RPMI7951 (cell line): ENCODE measurements around the gene PTGES2. TPM values are rescaled to one million over a fixed set of nuclear protein-coding genes. Genes with fewer than 3 reads are reported as not detected.

Experiments used
- DNase-seq: peaks from one replicate; pipeline ENCODE4 v3.0.0-alpha.2; 2012; ENCODE audit warnings: low read depth
- total RNA-seq: library from RNA; depleted of rRNA; stranded (reverse); fragments of >200 nt; shearing (Covaris generic); gene quantifications from 2 replicates; pipeline ENCODE4 v1.2.3, GENCODE V29; 2014

Gene PTGES2
- total RNA-seq, 1 experiment from 2014 or later: 28.5 TPM

DNA sequence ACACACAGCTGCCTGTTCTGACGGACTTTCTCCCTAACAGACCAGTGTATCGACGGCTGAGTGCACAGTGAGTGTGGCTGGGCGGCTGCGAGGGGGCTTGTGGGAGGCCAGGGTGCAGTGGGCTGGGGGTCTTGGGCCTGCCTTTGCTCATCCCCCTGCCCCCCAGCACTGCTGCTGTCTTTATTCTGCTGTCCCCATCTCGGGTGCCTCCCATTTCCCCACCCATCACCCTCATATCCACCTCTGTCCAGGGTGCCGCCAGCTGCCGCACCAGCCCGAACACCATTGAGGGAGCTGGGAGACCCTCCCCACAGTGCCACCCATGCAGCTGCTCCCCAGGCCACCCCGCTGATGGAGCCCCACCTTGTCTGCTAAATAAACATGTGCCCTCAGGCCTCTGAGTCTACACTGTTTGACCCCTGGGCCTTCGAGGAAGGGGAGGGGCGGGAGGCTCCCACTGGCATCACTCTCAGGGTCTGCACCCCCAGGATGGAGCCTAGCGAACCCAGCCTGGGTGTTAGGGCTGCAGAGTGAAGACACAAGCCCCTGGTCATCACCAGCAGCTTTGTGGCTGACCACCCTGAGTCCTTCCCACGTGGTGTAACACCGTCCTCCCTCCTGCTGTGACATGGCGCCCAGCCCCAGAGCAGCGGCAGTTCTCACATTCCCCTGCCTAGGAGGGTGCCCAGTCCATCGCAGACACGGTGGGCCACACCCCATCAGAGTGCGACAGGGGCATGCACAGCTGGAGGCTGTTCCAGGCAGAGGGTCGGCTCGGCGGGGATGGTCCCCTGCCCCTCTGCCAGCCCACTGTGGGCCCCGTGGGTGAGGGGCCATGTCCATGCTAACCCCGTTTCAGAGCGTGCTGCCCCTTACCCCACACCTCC is 25.8 kb upstream of the PTGES2 start:
- DNase-seq: no peak

DNA sequence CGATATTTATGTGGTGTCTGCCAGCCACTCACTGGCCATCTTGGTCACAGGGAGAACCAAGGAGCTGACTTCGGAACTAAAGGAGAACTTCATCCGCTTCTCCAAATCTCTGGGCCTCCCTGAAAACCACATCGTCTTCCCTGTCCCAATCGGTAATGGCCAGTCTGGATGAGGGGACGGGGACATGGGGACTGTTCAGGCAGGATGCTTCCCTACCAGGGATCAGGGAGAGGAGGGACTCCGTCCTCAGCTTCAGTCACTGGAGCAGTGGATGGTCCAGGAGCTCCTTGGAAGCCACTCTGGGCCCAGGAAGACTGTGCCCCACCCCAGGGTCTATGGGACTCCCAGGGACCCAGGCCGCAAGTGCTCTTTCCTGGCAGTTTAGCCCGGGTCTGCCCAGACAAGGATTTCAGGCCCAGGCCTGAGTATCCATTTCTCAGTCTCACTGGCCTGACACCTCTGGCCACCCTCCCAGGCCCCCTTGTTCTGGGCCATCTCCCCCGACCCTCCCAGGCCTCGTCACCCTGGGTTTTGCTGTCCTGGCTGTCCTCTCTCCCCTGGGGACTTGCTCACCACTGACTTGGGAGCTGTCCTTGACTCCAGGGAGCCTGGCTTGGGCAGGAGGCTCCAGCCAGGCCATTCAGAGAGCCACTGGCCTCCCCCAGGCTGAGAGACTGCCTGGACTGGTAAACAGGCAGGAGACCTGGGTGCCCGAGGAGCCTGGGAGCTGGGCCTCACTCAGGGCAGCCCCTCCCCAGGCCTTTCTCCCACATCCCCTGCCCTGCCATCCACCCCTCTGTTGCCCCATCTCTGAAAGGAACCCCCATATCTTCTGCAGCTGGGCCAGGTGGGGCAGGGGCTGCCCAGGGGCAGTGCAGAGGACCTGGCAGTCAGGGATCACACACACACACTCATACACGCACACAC is 24.9 kb upstream of the PTGES2 start:
- DNase-seq: no peak

- no peak for DNase-seq
These were observed 24.0 kb upstream of the PTGES2 start for GRCh38 chr9:128151309-128152132.

DNA sequence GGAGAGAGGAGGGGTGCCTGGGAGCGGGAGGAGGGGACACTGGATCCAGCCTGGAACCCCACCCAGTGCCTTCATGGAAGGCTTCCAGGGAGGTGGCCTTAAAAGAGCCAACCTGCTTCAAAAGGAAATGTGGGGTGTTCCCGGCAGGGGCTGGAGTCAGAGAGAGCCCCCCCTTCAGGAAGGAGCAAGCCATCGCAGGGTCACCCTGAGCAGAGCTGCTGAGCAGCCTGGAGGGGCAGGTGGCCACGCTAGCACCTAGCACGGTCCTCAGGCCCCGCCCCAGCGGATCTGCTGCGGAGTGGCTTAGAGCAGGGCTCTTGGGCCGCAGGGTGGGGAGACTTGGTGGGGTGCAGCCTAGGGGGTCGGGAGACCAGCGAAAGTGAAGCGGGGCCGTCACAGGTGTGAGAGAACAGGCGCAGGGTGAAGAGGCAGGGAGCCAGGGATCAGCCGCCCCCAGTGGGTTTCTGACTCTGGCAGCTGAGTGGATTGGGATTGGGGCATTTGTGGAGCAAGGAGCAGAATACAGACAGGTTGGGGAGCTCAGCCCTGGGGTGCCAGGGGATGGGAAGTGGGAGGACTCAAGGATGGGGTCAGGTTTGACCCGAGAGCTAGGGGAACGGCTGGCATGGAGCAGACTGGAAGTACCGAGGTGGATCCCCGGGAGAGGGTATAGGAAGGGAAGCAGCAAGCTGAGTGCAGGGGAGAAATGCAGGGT is 23.2 kb upstream of the PTGES2 start:
- no peak for DNase-seq

DNA sequence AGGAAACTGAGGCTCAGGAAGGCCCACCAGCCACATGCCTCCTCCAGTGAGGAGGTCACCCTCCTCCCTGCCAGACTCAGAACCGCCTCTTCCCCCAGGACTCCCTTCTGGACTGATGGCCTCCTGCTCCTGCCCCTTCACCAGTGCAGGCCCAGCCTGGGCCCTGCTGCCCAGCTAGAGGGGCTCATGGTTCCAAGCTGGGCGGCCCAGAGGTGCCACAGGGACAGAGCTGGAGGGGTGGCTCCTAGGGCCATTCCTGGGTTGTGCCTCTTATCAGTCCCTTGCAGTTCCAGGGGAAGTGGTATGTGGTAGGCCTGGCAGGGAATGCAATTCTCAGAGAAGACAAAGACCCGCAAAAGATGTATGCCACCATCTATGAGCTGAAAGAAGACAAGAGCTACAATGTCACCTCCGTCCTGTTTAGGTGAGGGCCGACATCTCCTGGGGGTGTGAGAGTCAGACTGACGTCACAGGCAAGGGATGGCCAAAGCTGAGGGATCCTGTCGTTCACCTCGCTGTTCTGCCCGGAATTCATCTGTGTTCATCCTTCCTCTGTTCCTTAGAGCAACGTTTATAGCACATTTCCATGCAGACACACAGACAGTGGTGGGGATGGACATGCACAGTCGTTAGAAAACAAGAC is 22.5 kb upstream of the PTGES2 start:
- DNase-seq: no peak

- no peak for DNase-seq
These were observed 21.6 kb upstream of the PTGES2 start, which contains the start of gene LCN2 for GRCh38 chr9:128149001-128149701. Gene LCN2, plus strand, starts transcription at chr9:128149453. Its CDS starts 73 bp downstream, at chr9:128149526.

- no peak for DNase-seq
These were observed 21.0 kb upstream of the PTGES2 start for GRCh38 chr9:128148509-128149000.

GRCh38 chr9:128146591-128147120 is 19.1 kb upstream of the PTGES2 start:
- DNase-seq: no peak

- no peak for DNase-seq
These were observed 18.4 kb upstream of the PTGES2 start for GRCh38 chr9:128145951-128146351.

DNA sequence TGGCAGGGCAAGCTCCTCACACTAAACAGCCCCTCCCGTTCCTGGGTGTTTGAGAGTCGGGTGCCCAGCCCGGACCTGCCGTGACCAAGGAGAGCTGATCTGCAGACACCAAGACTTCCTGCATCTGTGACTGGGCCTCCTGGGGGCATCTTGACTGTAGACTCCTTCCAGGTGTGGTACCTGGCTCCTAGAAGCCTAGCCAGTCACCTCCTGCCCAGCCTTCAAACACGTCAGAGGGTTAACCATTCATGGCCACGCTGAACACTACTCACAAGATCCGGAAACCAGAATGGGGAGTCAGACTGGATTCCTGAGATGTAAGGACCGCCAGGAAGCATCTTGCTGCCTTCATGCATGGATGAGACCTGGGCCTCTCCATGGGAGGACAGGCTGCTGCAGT is 18.0 kb upstream of the PTGES2 start:
- no peak for DNase-seq

GRCh38 chr9:128144239-128145181 is 17.0 kb upstream of the PTGES2 start:
- DNase-seq: no peak

DNA sequence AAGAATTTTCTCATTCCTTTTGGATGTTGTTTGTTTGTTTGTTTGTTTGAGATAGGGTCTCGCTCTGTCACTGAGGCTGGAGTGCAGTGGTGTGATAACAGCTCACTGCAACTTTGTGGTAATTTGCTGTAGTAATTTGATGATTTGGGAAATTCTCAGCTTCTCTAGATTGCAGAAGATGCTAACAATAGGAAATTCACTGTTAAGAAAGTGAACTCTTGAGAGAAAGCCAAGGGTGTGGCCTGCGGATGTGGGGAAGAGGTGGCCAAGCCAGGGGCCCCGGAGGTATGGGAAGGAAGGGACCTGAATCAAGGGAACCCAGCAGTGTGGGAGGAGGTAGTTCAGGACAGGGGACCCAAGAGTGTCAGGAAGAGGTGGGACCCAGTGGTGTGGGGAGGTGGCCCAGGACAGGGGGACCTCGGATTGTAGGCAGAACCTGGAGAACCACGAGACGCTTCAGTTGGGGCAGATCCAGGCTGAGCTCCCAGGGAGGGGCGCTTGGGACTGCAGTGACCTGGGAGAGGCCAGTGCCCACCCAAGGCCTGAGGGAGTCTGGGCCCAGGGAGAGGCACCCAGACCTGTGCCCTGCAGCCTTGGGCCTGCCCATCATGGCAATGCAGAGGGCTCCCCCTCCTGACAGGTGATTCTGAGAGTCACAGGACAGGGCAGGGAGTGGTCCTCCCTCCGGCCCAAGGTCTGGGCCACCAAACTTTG is 16.2 kb upstream of the PTGES2 start:
- DNase-seq: no peak

DNA sequence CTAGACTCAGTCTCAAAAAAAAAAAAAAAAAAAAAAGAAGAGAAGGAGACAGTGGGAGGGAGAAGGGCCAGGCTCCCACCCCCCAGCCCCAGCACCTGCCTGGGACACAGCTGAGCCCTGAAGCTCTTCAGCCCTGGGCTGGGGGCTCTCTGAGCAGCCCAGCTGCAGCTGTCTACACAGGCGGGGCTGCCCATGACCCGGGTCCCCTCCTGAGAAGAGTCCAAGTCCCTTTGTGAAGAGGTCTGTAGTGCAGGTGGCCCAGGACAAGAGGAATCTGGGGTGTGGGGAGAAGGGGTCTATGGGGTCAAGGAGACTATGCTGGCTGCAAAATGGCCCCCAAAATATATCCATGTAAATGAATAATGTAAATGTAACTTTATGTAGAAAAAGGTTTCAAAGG is 15.1 kb upstream of the PTGES2 start:
- no peak for DNase-seq

- no peak for DNase-seq
These were observed 14.5 kb upstream of the PTGES2 start for GRCh38 chr9:128142061-128142460.

DNA sequence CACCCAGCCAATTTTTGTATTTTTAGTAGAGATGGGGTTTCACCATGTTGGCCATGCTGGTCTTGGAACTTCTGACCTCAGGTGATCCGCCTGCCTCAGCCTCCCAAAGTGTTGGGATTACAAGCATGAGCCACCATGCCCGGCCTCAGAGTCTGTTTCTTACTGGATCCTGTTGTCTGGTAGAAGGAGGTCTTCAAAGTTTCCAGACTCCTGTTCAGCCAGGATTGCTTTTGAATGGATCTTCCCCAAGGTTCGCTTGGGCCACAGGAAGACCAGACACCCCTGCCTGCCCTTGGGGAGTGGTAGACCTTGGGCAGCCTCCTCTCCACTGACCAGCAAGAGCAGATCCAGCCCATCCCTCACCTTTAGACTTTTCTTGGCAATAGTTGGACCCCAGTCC is 14.1 kb upstream of the PTGES2 start:
- DNase-seq: no peak

- no peak for DNase-seq
These were observed 12.1 kb upstream of the PTGES2 start for GRCh38 chr9:128139621-128140020.

GRCh38 chr9:128138001-128138400 is 10.5 kb upstream of the PTGES2 start:
- no peak for DNase-seq
